Amygdala (tissue), 56 donors: ENCODE measurements around the gene DACH1.
A peak's percentile ranks its signal among the peaks of the same experiment; 100 is the strongest.
"Not testable (repeated sequence)": the region's sequence is repeated elsewhere in the genome, so short reads cannot be mapped to it uniquely, and the experiment has no call there.

Experiments used
- DNase-seq, 56 donors: peaks; one replicate each; lab custom pipeline; 2025; lab: John Stamatoyannopoulos, UW

DACH1 gene

DNA sequence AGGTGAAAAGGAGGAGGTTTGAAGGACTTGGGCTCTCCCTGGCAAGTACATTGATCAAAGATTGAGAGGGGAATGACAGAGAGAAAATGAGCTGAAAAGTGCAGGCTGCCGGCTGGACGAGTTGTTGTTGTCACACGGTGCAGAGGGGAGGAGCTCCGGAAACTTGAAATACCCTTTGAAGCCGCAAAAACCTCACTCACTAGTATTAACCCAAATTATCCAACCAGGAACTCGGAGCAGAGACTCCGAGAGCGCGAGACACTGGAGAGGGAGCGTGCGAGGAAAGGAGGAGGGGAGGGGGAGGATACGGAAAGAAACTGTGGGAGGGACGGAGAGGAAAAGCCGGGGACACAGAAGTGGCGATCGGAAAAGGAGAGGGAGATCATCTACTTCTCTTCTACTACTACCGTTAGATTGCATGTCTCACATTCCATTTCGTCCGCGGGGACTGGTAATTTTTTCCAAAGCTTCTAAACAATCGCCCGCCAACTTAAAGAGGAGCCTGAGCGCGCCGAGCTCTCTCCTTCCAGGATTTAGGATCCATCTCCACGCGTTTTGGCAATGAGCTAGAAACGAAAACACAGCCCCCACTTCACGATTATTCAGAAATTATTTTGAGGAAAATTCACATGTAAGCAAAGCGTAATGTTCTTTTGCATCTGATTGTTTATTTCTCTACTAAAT is at the start of gene DACH1:
DACH1 (minus strand) TSS at position 74 of the 684 bp plus-strand sequence.
- DNase-seq = peak in 6 of 56 donors; percentile 5 to 19 (median 8)

DNA sequence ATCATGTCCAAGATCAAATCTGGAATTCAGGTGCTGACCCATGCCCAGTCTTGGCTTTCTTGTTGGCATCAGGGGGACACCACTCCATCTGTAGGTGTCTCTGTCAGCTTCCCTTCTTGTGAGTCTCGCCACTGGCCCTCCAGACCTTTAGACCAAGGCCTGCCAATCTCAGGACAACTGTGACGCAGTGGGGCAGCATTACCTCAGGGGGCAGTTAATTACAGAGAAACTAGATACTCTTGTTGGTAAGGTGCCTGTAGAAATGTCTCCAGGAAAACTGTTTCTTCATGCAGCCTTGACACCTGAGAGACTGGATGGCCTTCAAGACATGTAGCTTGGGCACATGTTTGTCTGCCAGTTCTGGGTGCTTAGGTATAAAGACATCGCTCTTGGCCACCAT is 46.7 kb upstream of the DACH1 start:
- no peak for DNase-seq

DNA sequence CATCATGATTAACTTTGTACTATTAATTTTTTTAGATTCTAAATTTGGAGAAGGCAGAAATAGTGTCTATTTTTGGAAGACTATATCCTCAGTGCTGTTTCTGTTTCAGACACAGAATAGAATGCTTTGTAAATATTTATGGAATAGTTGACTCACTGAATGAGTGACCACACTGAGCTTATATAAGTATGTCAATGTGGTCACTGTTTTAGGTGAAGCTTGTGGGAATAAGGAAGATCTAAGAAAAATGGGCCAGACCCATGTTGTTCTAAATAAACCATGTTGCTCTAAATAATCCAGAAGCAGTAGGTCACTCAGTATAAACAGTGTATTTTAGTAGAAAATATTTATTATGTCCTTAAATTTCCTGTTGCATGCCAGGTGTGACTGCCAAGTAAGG is 45.5 kb upstream of the DACH1 start:
- DNase-seq = no peak

GRCh38 chr13:71906448-71906847 is 39.4 kb upstream of the DACH1 start:
- no peak for DNase-seq

GRCh38 chr13:71902676-71903075 is 35.7 kb upstream of the DACH1 start:
- DNase-seq = no peak

DNA sequence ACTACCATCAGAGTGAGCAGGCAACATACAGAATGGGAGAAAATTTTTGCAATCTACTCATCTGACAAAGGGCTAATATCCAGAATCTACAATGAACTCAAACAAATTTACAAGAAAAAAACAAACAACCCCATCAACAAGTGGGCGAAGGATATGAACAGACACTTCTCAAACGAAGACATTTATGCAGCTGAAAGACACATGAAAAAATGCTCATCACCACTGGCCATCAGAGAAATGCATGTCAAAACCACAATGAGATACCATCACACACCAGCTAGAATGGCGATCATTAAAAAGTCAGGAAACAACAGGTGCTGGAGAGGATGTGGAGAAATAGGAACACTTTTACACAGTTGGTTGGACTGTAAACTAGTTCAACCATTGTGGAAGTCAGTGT is 26.5 kb upstream of the DACH1 start:
- DNase-seq = not testable (repeated sequence)

- DNase-seq = no peak
Observed at GRCh38 chr13:71886880-71887279, 19.9 kb upstream of the DACH1 start.

- DNase-seq = no peak
Observed at GRCh38 chr13:71882120-71882519, 15.1 kb upstream of the DACH1 start.

- no peak for DNase-seq
Observed at GRCh38 chr13:71880753-71881541, 13.9 kb upstream of the DACH1 start.

GRCh38 chr13:71879808-71880344 is 12.9 kb upstream of the DACH1 start:
- DNase-seq = no peak

DNA sequence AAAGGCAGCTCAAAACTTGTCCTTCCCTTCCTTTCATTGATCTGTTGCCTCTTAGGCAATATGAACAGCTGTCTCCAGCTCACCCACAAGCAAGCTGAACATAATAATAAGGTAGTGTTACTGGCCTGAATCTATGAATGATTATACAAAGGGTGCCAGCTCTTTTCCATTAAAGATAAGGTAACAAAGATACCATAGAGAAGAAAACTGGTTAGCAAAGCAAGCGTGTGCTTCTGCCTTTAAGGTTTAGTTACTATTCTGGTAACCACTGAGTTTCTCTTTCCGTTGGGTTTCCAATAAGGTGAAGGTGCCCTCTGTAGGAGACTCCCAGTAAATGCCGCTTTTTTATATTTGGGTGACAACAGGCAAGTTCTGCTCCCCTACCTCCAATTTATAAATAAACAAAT is 12.1 kb upstream of the DACH1 start:
- no peak for DNase-seq

- no peak for DNase-seq
Observed at GRCh38 chr13:71877256-71877653, 10.3 kb upstream of the DACH1 start.

DNA sequence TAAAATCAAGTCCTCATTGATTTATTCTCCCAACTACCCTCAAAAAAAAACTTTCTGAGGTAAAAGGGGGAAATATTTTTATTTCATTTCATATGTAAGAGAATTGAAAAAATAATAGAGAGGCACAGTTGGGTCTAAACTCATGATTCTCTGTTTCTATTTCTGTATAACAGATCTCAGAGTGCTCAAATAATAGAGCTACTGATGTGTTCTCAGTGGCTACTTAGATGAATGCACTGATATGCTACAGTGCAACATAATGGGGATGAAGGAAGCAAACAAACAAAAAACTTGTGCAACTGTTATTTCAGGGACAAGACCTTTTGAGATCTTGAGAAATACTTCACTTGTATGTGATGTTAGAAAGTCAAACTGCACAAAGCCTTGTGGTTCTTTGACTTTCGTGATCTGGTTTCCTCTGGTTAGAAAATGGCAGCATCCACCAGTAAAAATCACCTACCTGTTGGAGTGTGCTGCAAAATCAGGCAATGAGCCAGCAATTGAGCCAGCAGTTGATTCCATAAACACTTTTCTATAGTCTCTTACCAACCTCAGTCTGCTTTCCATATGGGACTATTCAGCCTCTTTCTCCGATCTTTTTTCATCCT is 9.7 kb upstream of the DACH1 start:
- DNase-seq = no peak

DNA sequence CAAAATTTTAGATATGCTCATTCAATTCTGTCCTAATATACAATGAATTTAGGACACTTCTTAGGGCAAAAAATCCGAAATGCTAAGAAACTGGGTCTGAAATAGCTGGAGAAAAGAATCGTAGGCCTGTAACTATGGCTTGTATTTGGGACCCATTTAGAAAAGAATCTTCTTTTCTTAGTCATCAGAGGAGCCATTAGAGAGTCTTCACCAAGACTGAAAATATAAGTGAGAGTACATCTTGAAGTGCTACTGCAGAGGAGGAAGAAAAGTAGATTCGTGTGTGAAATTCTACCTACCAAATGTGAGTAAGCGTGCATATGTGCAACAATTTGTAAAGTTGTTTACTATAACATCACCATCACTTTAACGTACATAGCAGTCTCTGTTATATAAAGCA is 8.8 kb upstream of the DACH1 start:
- DNase-seq = no peak

DNA sequence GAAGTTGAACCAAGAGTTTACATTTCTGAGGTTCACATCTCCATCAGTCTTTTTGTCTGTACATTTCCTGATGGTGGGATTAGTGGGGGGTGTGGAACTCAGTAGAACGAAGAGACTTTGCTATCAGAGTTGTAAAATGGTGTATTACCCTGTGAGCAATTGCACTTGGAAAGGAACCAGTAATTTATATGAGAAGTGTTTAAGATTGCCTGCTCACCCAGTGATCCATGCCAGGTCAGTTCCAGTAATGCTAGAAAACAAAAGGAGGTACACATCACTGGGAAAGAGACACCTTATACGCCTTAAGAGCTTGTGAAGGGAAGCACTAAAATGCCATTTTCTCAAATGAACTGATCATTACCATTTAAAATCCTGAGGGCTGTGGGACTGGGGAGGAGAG is 7.5 kb upstream of the DACH1 start:
- no peak for DNase-seq

- no peak for DNase-seq
Observed at GRCh38 chr13:71873418-71874247, 6.6 kb upstream of the DACH1 start.

DNA sequence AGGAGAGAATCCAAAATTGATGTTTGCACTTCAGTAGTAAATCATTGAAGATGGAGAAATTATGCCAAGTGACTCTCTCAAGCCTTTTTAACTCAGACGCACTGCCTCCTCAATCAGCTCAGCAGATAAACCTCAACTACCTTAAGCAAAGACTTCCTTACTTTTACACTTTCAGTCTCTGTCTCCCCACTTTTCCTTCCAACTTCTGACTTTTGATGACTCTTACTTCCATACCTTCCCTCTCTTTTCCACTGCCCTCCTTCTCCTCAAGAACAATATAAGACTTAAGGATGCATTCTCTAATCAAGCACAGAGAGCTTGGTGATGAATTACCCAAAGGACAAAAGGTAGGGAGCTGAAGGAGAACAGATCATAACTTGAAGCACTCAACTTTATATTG is 4.8 kb upstream of the DACH1 start:
- DNase-seq = no peak

- no peak for DNase-seq
Observed at GRCh38 chr13:71871176-71871754, 4.3 kb upstream of the DACH1 start.

- no peak for DNase-seq
Observed at GRCh38 chr13:71870100-71870499, 3.1 kb upstream of the DACH1 start.

DNA sequence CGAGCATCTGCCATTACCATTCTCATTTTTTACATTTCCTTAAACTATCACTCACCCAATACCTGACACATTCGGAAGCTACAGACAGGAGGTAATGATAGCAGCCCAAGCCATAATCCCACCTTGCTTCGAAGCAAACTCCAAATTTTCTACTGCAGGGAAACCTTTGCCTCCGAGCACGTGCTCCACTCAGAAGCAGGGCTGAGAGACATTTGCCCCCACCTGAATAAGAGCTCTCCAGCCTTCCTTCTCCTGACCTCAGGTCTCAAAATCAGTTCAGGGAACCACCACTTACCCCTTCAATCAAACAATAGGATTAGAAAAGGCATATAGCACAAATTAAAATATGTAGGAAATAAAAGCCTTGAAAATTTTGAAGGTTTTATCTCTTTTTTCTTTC is 2.3 kb upstream of the DACH1 start:
- no peak for DNase-seq
